ENCODE measurements around the gene GRIK1.

Gene GRIK1

DNA sequence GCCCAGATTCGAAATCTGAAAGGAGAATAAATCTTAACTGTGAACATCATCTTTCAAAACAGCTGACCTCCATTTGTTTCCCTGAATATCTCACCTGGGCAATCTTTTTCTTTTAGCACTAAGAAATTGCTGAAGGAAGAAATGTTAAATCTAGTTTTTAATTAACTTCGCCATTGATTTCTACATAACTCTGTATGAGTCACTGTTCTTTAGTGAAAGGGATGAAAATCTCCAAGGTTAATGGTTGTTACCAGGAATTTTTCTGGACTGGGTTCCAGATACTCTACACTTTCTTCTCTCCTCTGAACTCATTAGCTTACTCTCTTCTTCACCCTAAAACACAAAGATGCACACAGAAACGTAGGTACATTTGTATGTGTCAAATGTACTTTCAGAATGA is 405.3 kb downstream of the GRIK1 start:
- no peak for DNase-seq (ENCODE audit: low spot score)

GRCh38 chr21:29529139-29529538 is 410.7 kb downstream of the GRIK1 start:
- DNase-seq (ENCODE audit: low spot score): no peak

- DNase-seq (ENCODE audit: low spot score): no peak
Observed at GRCh38 chr21:29526545-29526944, 413.3 kb downstream of the GRIK1 start.

- DNase-seq (ENCODE audit: low spot score): no peak
Observed at GRCh38 chr21:29524055-29524454, 415.7 kb downstream of the GRIK1 start.

DNA sequence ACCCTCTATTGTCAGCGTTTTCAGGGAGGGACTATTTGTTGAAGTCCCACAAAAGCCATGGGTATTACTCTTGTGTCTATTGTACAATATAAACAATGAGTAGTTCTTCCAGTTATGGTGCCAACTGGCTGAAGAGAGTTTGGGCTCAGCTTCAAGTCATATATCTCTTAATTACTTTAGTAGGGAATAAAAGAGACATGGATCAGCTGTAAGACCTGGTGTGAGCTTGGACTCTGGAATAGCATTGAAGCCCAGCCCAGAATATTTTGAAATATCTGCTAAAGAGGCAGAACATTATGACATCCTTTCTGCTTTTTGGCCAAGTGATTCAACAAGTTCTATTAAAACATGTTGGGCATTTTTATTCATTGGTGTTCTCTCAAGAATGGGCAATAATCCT is 416.1 kb downstream of the GRIK1 start:
- DNase-seq (ENCODE audit: low spot score): no peak

DNA sequence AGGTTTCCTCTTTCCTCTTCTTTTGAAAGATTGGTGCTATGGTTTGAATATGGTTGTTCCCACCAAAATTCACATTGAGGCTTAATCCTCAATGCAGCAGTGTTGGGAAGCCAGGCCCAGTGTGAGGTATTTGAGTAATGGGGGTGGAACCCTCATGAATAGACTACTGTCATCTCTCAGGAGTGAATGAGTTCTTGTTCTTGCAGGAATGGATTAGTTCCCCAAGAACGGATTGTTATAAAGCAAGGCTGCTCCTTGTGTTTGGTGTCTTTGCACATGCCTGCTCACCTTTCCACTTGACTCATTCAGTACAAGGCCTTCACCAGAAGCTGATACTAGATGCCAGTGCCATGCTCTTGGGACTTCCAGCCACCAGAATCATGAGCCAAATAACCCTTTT is 417.9 kb downstream of the GRIK1 start:
- DNase-seq (ENCODE audit: low spot score): no peak

DNA sequence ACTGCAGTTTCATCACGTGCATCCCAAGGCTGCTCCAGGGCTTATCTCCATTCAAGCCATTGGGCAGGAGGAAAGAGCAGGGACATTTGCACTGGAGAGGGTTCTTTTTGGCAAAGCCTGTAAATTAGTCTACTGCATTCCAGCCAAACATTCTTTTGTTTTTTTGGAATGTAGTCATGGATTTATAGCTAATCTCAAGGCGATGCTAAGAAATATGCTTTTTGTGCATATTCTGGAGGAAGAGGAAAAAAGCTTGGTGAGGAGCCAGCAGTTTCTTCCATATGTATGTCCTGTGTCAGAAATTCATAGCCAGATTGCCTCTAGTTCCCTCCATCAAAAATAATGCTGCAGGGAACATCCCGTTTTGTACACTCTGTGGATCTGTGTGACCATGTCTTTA is 419.6 kb downstream of the GRIK1 start:
- DNase-seq (ENCODE audit: low spot score): no peak

- no peak for DNase-seq (ENCODE audit: low spot score)
Observed at GRCh38 chr21:29514652-29515247, 425.0 kb downstream of the GRIK1 start.

DNA sequence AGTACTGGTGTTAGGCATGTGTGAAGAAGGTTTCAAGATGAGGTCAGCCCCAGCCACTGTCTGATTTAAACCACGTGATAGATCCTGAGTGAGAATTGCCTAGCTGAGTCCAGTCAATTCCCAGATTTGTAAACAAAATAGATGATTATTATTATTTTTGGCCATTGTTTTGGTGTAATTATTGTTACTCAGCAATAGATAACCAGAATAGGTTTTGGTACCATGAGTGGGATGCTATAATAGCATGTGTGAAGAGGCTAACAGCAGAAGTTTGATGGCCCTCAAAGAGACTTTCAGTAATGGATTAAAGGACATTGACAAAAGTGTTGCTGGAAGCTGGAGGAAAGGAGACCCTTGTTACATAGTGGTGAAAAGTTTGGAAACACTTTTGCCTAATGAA is 426.3 kb downstream of the GRIK1 start:
- DNase-seq (ENCODE audit: low spot score): no peak

DNA sequence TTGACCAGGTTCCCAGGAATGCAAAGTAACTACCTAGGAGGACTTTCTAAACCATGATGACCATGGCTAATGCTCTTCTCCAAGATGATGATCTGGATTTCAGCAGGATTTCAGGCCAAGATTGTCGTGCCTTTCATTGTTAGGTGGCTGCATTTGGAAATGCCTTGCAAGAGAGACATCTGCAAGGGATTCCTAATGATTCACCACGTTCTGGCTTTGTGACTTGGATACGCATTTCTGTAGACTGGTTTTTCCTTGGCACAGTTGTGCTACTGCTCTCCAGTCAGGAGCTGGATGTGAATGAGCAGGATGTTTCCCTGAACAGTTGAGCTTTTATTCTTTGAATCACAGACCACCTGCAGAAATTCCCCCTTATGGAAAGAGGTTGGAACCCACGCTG is 428.7 kb downstream of the GRIK1 start:
- DNase-seq (ENCODE audit: low spot score): no peak

DNA sequence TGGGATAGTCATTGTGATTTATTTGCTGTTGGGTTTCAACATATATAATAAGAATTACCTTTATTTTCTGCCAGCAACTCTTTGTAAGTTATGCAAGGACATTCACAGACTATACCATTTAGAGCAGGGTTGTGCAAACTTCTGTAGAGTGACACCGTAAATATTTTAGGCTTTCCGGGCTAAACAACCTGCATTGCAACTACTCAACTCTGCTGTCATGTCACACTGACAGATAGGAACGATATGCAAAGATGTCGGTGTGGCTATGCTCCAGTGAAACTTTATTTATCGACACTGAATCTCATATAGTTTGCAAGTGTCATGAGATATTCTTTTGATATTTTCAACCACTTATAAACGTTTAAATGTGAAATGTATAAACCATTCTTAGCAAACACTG is 430.7 kb downstream of the GRIK1 start:
- no peak for DNase-seq (ENCODE audit: low spot score)

DNA sequence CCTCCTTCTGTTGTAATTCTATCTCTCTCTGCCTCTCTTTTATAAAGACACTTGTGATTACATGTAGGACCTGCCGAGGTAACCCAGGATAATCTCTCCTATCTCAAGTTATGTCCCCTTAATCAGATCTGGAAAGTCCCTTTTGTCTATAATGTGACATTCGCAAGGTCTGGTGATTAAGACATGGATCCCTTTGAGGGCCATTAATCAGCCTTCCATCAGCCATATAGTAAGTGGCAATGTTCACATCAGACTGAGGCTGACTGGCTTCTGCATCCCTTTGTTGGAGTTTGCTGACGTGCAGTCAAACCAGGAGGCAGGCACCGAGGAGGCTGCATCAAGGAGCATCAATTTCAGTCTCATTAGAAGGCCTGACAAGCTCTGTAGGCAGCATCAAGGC is 431.5 kb downstream of the GRIK1 start:
- no peak for DNase-seq (ENCODE audit: low spot score)

DNA sequence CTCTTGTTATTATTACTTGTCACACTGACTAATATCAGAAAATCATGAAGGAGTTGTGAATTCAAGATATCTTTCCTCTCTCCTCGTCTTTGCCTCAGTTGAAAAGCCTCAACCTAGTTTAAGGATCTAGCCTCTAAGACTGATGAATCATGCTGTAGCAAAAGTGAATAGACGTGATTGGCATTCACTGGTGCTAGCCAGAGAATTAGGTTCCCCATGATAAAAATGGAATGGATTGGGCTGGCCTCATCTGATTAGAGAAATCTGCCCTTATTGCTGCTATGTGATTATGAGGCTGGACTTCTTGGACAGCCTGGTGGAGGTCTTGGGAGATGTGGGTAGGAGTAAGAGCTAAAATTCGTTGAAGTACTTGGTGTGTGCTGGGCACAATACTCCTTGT is 432.8 kb downstream of the GRIK1 start:
- no peak for DNase-seq (ENCODE audit: low spot score)

DNA sequence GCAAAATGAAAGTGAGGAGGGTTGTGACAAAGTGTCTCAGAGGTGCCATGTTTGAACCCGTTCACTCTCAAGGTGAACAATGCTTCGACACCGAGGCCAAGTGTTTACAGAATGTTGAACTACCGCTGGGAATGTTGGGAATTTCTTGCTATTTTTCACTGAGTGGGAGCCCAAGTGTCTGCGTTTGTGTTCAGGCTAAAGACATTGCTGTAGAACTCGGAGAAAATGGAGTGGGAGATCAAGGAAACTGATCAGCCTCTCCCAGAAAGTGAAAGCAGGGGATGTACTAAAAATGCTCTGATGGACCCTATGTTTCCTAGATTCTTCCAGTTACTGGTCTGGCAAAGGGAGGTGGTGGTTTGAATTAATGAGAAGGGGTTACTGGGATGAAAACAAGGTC is 433.6 kb downstream of the GRIK1 start:
- DNase-seq (ENCODE audit: low spot score): no peak

GRCh38 chr21:29504751-29505321 is 435.0 kb downstream of the GRIK1 start:
- DNase-seq (ENCODE audit: low spot score): no peak

DNA sequence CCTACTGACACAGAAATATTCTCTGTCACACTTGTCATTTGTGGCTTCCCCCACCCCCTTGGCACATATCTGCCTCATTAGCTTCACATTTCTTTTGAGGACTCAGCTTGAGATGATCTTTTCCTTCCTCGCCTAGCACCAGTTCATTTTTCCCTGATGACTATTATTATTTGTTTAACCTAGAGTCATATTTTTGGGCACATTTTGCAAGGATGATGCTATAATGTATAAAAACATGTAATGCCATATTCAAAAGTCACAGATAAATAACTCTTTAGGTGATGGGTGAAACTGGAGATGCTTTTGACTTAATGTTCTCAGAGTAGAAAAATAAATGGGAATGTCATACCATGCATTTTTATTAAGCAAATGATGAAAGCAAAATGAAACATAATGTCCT is 438.3 kb downstream of the GRIK1 start:
- DNase-seq (ENCODE audit: low spot score): no peak

GRCh38 chr21:29499734-29500343 is 440.0 kb downstream of the GRIK1 start:
- no peak for DNase-seq (ENCODE audit: low spot score)

GRCh38 chr21:29499229-29499628 is 440.6 kb downstream of the GRIK1 start:
- DNase-seq (ENCODE audit: low spot score): no peak

- DNase-seq (ENCODE audit: low spot score): no peak
Observed at GRCh38 chr21:29496337-29496736, 443.5 kb downstream of the GRIK1 start.

DNA sequence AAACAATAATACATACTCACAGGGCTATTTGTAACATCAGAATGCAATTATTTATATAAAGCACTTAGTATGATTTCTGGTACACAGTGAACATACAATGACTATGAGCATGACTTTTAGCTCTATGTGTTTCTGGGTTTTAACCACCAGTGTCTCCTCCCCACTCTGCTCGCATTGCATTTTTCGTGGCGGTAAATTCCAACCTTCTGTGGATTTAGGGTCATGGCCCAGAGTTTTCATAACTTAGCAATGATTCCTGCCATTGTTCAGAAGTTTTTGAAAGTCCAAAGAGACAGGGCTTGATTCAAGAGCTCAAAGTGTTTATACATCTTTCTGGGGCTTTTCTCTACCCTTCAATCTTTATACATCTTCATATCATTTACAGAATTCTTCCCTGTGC is 449.8 kb downstream of the GRIK1 start:
- DNase-seq (ENCODE audit: low spot score): no peak

DNA sequence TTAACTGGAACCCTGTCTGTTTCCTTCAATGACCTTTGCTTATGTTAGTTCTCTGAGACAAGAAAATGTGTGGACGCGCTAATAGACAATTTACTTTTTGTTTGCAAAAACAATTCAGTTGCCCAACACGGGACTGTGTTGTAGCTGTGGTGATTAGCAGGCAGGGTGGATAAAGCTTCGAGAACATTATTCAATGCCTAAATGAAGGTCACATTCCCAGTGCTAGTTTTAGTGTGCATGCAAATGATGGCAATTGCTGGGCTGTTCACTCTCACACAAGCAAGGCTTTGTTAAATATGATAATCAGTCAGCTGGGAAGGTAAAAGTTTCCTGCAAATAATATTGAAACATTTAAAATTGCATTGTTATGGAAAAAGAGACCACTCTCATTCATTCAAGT is 452.6 kb downstream of the GRIK1 start:
- no peak for DNase-seq (ENCODE audit: low spot score)
